H9 (cell line): Measurements from ENCODE around the gene TEX38. TPM values are rescaled to one million over a fixed set of nuclear protein-coding genes. Genes with fewer than 3 reads are reported as not detected.

Experiments
- DNase-seq: peaks from one replicate; pipeline ENCODE4 v3.0.0-alpha.2; 2017
- H2AFZ ChIP-seq: one replicate; pipeline ENCODE4 v1.6.1; 2013; ENCODE audit warnings: mild to moderate bottlenecking, low read length, control low read depth, moderate library complexity
- H2AK5ac ChIP-seq: 2 replicates; pipeline ENCODE4 v1.6.1; 2013; ENCODE audit warnings: low read length, control low read depth, mixed read lengths; ENCODE audit not compliant: insufficient read length
- H2BK120ac ChIP-seq: one replicate; pipeline ENCODE4 v1.6.1; 2013; ENCODE audit warnings: low read depth, mild to moderate bottlenecking, low read length, control low read depth, inconsistent platforms; ENCODE audit not compliant: poor library complexity, severe bottlenecking
- H2BK12ac ChIP-seq: 2 replicates; pipeline ENCODE4 v1.6.1; 2013; ENCODE audit warnings: low read length, control low read depth, mixed read lengths, low read depth; ENCODE audit not compliant: insufficient read length
- H2BK15ac ChIP-seq: 2 replicates; pipeline ENCODE4 v1.6.1; 2013; ENCODE audit warnings: low read depth, low read length, control low read depth
- H2BK20ac ChIP-seq: one replicate; pipeline ENCODE4 v1.6.1; 2013; ENCODE audit warnings: low read depth, mild to moderate bottlenecking, low read length, control low read depth, inconsistent platforms; ENCODE audit not compliant: poor library complexity, severe bottlenecking
- H2BK5ac ChIP-seq: 2 replicates; pipeline ENCODE4 v1.6.1; 2013; ENCODE audit warnings: low read length, control low read depth, mixed read lengths; ENCODE audit not compliant: insufficient read length
- H3K14ac ChIP-seq: 2 replicates; pipeline ENCODE4 v1.6.1; 2013; ENCODE audit warnings: low read length, control low read depth; ENCODE audit not compliant: insufficient read depth
- H3K18ac ChIP-seq: 2 replicates; pipeline ENCODE4 v1.6.1; 2013; ENCODE audit warnings: low read depth, mild to moderate bottlenecking, mixed read lengths, low read length, control low read depth; ENCODE audit not compliant: insufficient read length
- H3K23ac ChIP-seq: 2 replicates; pipeline ENCODE4 v1.6.1; 2013; ENCODE audit warnings: low read length, control low read depth, mixed read lengths, low read depth; ENCODE audit not compliant: insufficient read length
- H3K23me2 ChIP-seq: 2 replicates; pipeline ENCODE4 v1.6.1; 2013; ENCODE audit warnings: low read depth, mild to moderate bottlenecking, mixed read lengths, low read length, control low read depth; ENCODE audit not compliant: insufficient read length, poor library complexity, severe bottlenecking
- H3K27ac ChIP-seq: 2 replicates; pipeline ENCODE4 v1.5.1; 2013; ENCODE audit warnings: low read length, control low read depth, mixed read lengths, low read depth; ENCODE audit not compliant: insufficient read length
- H3K27me3 ChIP-seq: 2 replicates; pipeline ENCODE4 v1.6.1; 2013; ENCODE audit warnings: low read length, control low read depth, inconsistent platforms; ENCODE audit not compliant: insufficient read depth
- H3K4ac ChIP-seq: 2 replicates; pipeline ENCODE4 v1.6.1; 2013; ENCODE audit warnings: low read depth, mild to moderate bottlenecking, control low read depth, inconsistent platforms, low read length, moderate library complexity
- H3K4me1 ChIP-seq: 2 replicates; pipeline ENCODE4 v1.6.1; 2013; ENCODE audit warnings: low read length, control low read depth, inconsistent platforms; ENCODE audit not compliant: insufficient read depth
- H3K4me2 ChIP-seq: 2 replicates; pipeline ENCODE4 v1.6.1; 2013; ENCODE audit warnings: low read length, control low read depth, mixed read lengths; ENCODE audit not compliant: insufficient read length, insufficient read depth
- H3K56ac ChIP-seq: 2 replicates; pipeline ENCODE4 v1.6.1; 2013; ENCODE audit warnings: low read depth, mild to moderate bottlenecking, mixed read lengths, low read length, control low read depth; ENCODE audit not compliant: insufficient read length
- H3K79me1 ChIP-seq: 2 replicates; pipeline ENCODE4 v1.6.1; 2013; ENCODE audit warnings: low read depth, mild to moderate bottlenecking, moderate library complexity, low read length, control low read depth, inconsistent platforms; ENCODE audit not compliant: insufficient read depth, poor library complexity, severe bottlenecking
- H3K79me2 ChIP-seq: 2 replicates; pipeline ENCODE4 v1.6.1; 2013; ENCODE audit warnings: low read length, control low read depth, inconsistent platforms; ENCODE audit not compliant: insufficient read depth
- H3K9ac ChIP-seq: 2 replicates; pipeline ENCODE4 v1.6.1; 2013; ENCODE audit warnings: low read length, control low read depth, mixed read lengths; ENCODE audit not compliant: insufficient read length; ENCODE audit errors: extremely low read depth
- H3K9me3 ChIP-seq: one replicate; pipeline ENCODE4 v1.6.1; 2013; ENCODE audit warnings: low read depth, low read length, inconsistent platforms; ENCODE audit not compliant: control insufficient read depth
- H3T11ph ChIP-seq: one replicate; pipeline ENCODE4 v1.6.1; 2013; ENCODE audit warnings: mild to moderate bottlenecking, low read length, control low read depth, inconsistent platforms
- H4K20me1 ChIP-seq: one replicate; pipeline ENCODE4 v1.6.1; 2013; ENCODE audit not compliant: control insufficient read depth, insufficient read length, insufficient read depth
- H4K5ac ChIP-seq: 2 replicates; pipeline ENCODE4 v1.6.1; 2013; ENCODE audit warnings: low read depth, mild to moderate bottlenecking, mixed read lengths, low read length, control low read depth; ENCODE audit not compliant: insufficient read length
- H4K8ac ChIP-seq: replicated peaks from 2 replicates; pipeline ENCODE4 v1.6.1; 2013; ENCODE audit warnings: low read length, control low read depth, mixed read lengths, low read depth; ENCODE audit not compliant: insufficient read length
- H4K91ac ChIP-seq: 2 replicates; pipeline ENCODE4 v1.6.1; 2013; ENCODE audit warnings: low read depth, mild to moderate bottlenecking, moderate library complexity, mixed read lengths, low read length, control low read depth; ENCODE audit not compliant: insufficient read length
- H3K27ac Mint-ChIP-seq, 3 experiments: 2 replicates in 2 of 3; 3 replicates in 1 of 3; pipeline ENCODE4 v1.8.0; 2020 to 2021; ENCODE audit warnings: mixed read lengths in 3 of 3, mild to moderate bottlenecking in 1 of 3, moderate library complexity in 1 of 3
- H3K27me3 Mint-ChIP-seq: 2 replicates; pipeline ENCODE4 v1.8.0; 2021; ENCODE audit warnings: low read depth, mild to moderate bottlenecking, moderate library complexity, mixed read lengths
- H3K36me3 Mint-ChIP-seq, 3 experiments: 2 replicates in 2 of 3; 3 replicates in 1 of 3; pipeline ENCODE4 v1.8.0; 2020 to 2021; ENCODE audit warnings: low read depth in 3 of 3, mixed read lengths in 3 of 3; ENCODE audit not compliant: insufficient read depth in 1 of 3
- H3K4me1 Mint-ChIP-seq, 2 experiments: 2 replicates each; pipeline ENCODE4 v1.8.0; 2020; ENCODE audit warnings: mixed read lengths in 2 of 2
- H3K4me3 Mint-ChIP-seq, 2 experiments: 2 replicates in 1 of 2; 3 replicates in 1 of 2; pipeline ENCODE4 v1.8.0; 2020 to 2021; ENCODE audit warnings: mild to moderate bottlenecking in 2 of 2, mixed read lengths in 2 of 2, moderate library complexity in 1 of 2
- H3K9me3 Mint-ChIP-seq, 2 experiments: 2 replicates in 1 of 2; 3 replicates in 1 of 2; pipeline ENCODE4 v1.8.0; 2020; ENCODE audit warnings: mild to moderate bottlenecking in 2 of 2, mixed read lengths in 2 of 2, moderate library complexity in 1 of 2
- WGBS: extraction: QIAGEN DNeasy Blood & Tissue Kit; methylation state at CpG from one replicate; pipeline ENCODE4 v1.1.7; 2013; ENCODE audit warnings: missing lambda C conversion rate, low lambda C conversion rate, mixed read lengths; ENCODE audit not compliant: insufficient read length; ENCODE audit errors: extremely low coverage; 5-methylcytosine and 5-hydroxymethylcytosine counted together
- total RNA-seq: library from RNA; stranded (reverse); gene quantifications from 2 replicates; pipeline ENCODE4 v1.2.1, GENCODE V29; 2021
- TF ChIP-seq, protein P1 (sequence below): fragments of 200-600 bp; sonication (generic); conservative IDR thresholded peaks from 3 replicates; pipeline ENCODE4 v1.8.0; 2021; ENCODE audit warnings: antibody characterized with exemption, mild to moderate bottlenecking

Gene TEX38
- total RNA-seq, 1 experiment from 2014 or later, result not detected

DNA sequence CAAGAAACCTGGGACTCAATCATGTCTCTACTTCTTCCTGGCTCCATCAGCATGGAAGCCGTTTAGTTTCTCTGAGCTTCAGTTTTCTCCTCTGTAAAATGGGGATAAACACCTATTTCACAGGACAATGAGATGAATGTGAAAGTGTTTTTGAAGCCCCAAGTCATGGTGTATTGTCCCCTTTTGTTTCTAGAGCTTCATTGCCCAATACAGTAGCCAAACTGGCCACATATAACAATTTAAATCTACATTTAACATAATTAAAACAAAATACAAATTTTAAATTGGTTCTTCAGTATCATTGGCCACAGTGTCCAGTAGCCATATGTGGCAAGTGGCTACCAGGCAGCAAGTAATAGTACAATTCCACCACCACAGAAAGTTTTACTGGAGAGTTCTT, 49.5 kb downstream of the TEX38 start:
- H3K9ac ChIP-seq, result no peak overlapping the region
- no peak overlapping the region for H3T11ph ChIP-seq
- no peak overlapping the region for H3K27ac ChIP-seq
- H2BK120ac ChIP-seq, result no peak overlapping the region
- no peaks in the 10 kb centered on the region for H3K27me3 ChIP-seq
- H3K23me2 ChIP-seq, result peaks cover 8% of the 10 kb centered on the region
- Mint-ChIP-seq H3K27me3 (peaks cover 11% of the 10 kb centered on the region; the same call in 1 of the 2 replicates), H3K27ac (no peak overlapping the region), H3K4me1 (peaks cover 28 to 29% of the 10 kb centered on the region in 2 experiments), H3K9me3 (no peaks in the 10 kb centered on the region; a peak in 1 of 5 replicates), H3K4me3 (no peak overlapping the region), H3K36me3 (peaks cover 1 to 14% (median 3%) of the 10 kb centered on the region in 3 experiments; a peak in 5 of 7 replicates)
- H3K4ac ChIP-seq, result no peak overlapping the region
- H2BK5ac ChIP-seq, result no peak overlapping the region
- no peak overlapping the region for H3K23ac ChIP-seq
- no peak overlapping the region for H2AK5ac ChIP-seq
- DNase-seq, result no peak
- H2BK15ac ChIP-seq, result no peak overlapping the region
- no peak overlapping the region for H3K4me2 ChIP-seq
- no peak overlapping the region for H3K14ac ChIP-seq
- no peak overlapping the region for H3K18ac ChIP-seq
- TF ChIP-seq, protein P1, sequence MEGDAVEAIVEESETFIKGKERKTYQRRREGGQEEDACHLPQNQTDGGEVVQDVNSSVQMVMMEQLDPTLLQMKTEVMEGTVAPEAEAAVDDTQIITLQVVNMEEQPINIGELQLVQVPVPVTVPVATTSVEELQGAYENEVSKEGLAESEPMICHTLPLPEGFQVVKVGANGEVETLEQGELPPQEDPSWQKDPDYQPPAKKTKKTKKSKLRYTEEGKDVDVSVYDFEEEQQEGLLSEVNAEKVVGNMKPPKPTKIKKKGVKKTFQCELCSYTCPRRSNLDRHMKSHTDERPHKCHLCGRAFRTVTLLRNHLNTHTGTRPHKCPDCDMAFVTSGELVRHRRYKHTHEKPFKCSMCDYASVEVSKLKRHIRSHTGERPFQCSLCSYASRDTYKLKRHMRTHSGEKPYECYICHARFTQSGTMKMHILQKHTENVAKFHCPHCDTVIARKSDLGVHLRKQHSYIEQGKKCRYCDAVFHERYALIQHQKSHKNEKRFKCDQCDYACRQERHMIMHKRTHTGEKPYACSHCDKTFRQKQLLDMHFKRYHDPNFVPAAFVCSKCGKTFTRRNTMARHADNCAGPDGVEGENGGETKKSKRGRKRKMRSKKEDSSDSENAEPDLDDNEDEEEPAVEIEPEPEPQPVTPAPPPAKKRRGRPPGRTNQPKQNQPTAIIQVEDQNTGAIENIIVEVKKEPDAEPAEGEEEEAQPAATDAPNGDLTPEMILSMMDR, result no peak
- no peak overlapping the region for H3K56ac ChIP-seq
- H2BK12ac ChIP-seq, result no peak overlapping the region
- H3K79me2 ChIP-seq, result peaks cover 15% of the 10 kb centered on the region
- no peak overlapping the region for H4K91ac ChIP-seq
- H3K79me1 ChIP-seq, result peaks cover 16% of the 10 kb centered on the region
- no peak overlapping the region for H2AFZ ChIP-seq
- no peaks in the 10 kb centered on the region for H3K9me3 ChIP-seq
- H2BK20ac ChIP-seq, result no peak overlapping the region
- no peak overlapping the region for H4K8ac ChIP-seq
- H4K20me1 ChIP-seq, result no peaks in the 10 kb centered on the region
- whole genome bisulfite sequencing, result no CpG with 5 or more reads among the region's 1 CpG
- no peak overlapping the region for H4K5ac ChIP-seq
- peaks cover 13% of the 10 kb centered on the region; the same call in 1 of the 2 replicates for H3K4me1 ChIP-seq
